CD8-positive, alpha-beta memory T cell (primary cell): ENCODE measurements around the gene HOXA6. TPM values are rescaled to one million over a fixed set of nuclear protein-coding genes. Genes with fewer than 3 reads are reported as not detected.

Source experiments
- CTCF ChIA-PET: fragments of 350-600 bp; sonication (Branson Sonifier 250); formaldehyde crosslinking; loops from one replicate; lab custom pipeline; 2021; ENCODE audit warnings: antibody characterized with exemption; lab: Charles Lee
- POLR2A ChIA-PET: fragments of 350-600 bp; sonication (Branson Sonifier 250); formaldehyde crosslinking; loops from one replicate; lab custom pipeline; 2021; ENCODE audit warnings: antibody characterized with exemption; lab: Charles Lee
- DNase-seq, 5 donors: peaks; one replicate each; pipeline versions ENCODE4 v3.0.0 to v3.0.0-alpha.2; 2020 to 2022; ENCODE audit warnings: mixed read lengths in 1 of 5
- H3K27ac ChIP-seq: one replicate; pipeline ENCODE4 v1.7.0; 2013; ENCODE audit warnings: low read depth, mild to moderate bottlenecking, low read length, moderate library complexity
- H3K27me3 ChIP-seq: 2 replicates; pipeline ENCODE4 v1.7.0; 2013; ENCODE audit warnings: low read length, mild to moderate bottlenecking; ENCODE audit not compliant: insufficient read depth, poor library complexity, severe bottlenecking
- H3K36me3 ChIP-seq: 2 replicates; pipeline ENCODE4 v1.7.0; 2013; ENCODE audit warnings: mild to moderate bottlenecking, low read length, moderate library complexity; ENCODE audit not compliant: insufficient read depth
- H3K4me1 ChIP-seq: 2 replicates; pipeline ENCODE4 v1.7.0; 2013; ENCODE audit warnings: mild to moderate bottlenecking, low read length, moderate library complexity; ENCODE audit not compliant: insufficient read depth
- H3K4me3 ChIP-seq: 2 replicates; pipeline ENCODE4 v1.7.0; 2013; ENCODE audit warnings: mild to moderate bottlenecking, low read length
- H3K9me3 ChIP-seq: 2 replicates; pipeline ENCODE4 v1.7.0; 2013; ENCODE audit warnings: mild to moderate bottlenecking, low read length
- H3K27ac Mint-ChIP-seq, 8 donors: one replicate each; pipeline ENCODE4 v1.8.0; 2020 to 2021; ENCODE audit warnings: mixed read lengths in 8 of 8, mild to moderate bottlenecking in 6 of 8, inconsistent platforms in 3 of 8, moderate library complexity in 3 of 8
- H3K27me3 Mint-ChIP-seq, 2 donors: one replicate each; pipeline ENCODE4 v1.8.0; 2020 to 2021; ENCODE audit warnings: mixed read lengths in 2 of 2, mild to moderate bottlenecking in 1 of 2, moderate library complexity in 1 of 2
- H3K36me3 Mint-ChIP-seq, 3 donors: one replicate each; pipeline ENCODE4 v1.8.0; 2020 to 2021; ENCODE audit warnings: mixed read lengths in 3 of 3, inconsistent platforms in 1 of 3, mild to moderate bottlenecking in 1 of 3
- H3K4me1 Mint-ChIP-seq, 3 donors: one replicate each; pipeline ENCODE4 v1.8.0; 2020 to 2021; ENCODE audit warnings: mixed read lengths in 3 of 3, inconsistent platforms in 1 of 3, mild to moderate bottlenecking in 1 of 3
- H3K4me3 Mint-ChIP-seq, 7 donors: one replicate each; pipeline ENCODE4 v1.8.0; 2020 to 2021; ENCODE audit warnings: mixed read lengths in 7 of 7, mild to moderate bottlenecking in 6 of 7, moderate library complexity in 4 of 7, inconsistent platforms in 2 of 7
- H3K9me3 Mint-ChIP-seq, 5 donors: one replicate each; pipeline ENCODE4 v1.8.0; 2020 to 2022; ENCODE audit warnings: mixed read lengths in 5 of 5, mild to moderate bottlenecking in 3 of 5, moderate library complexity in 2 of 5, inconsistent platforms in 1 of 5
- polyA plus RNA-seq: library from polyadenylated mRNA; unstranded; fragments of 300-500 nt; fragmentation: Illumina TruSeq; gene quantifications from one replicate; pipeline ENCODE4 v1.2.3, GENCODE V29; 2021
- total RNA-seq, 2 experiments: library from RNA; stranded (reverse); gene quantifications; one replicate each; pipeline ENCODE4 v1.2.3, GENCODE V29; 2021

The HOXA6 gene
- total and polyA plus RNA-seq, 3 experiments from 2014 or later: not detected

DNA sequence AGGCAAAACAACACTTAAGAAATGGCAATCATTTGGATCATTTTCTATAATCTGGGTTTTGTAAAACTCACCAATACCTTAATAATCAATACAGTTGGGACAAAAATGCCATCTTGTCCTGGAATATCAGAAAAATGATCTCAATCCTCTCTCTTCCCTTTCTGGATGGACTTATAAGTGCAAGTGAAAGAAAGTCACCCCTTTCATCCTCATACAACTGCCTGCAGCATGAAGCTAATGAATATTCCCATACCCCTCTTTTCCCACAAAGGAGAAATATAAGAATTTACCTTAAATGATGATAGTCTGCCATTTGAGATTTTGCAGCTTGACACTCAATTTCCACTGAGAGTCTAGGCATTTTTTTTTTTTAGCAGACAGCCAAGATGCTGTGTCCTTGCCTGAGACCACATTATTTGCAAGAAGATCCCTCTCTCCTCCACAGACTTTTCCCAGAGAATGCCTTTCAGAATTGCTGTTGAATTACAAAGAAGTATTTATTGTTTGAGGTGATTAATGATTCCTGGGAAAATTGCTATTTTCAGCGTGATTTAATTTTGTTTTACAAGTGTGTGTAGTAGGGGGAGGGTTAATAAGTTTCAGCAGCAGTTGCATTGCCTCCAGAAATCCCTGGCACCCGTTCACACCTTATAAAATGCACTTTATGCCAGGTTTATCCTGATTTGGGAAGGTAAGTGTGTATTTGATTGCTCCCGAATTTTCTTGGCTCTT, 20.8 kb downstream of the HOXA6 start:
- no peaks in the 10 kb centered on the region for H3K36me3 ChIP-seq
- POLR2A ChIA-PET: no interaction called here
- H3K4me1 ChIP-seq: peaks cover 6% of the 10 kb centered on the region
- H3K27me3 ChIP-seq: peaks cover 5% of the 10 kb centered on the region
- DNase-seq: no peak
- Mint-ChIP-seq H3K27me3 (peaks cover 32 to 65% of the 10 kb centered on the region in 2 donors), H3K9me3 (no peaks in the 10 kb centered on the region), H3K27ac (peak overlapping the region in 1 of 8 donors; percentile 18), H3K4me1 (peaks cover 0 to 3% (median 0%) of the 10 kb centered on the region in 3 donors), H3K36me3 (no peaks in the 10 kb centered on the region), H3K4me3 (peak overlapping the region in 1 of 7 donors; percentile 36)
- H3K4me3 ChIP-seq: no peak overlapping the region
- no peaks in the 10 kb centered on the region for H3K9me3 ChIP-seq
- H3K27ac ChIP-seq: no peak overlapping the region
- CTCF ChIA-PET: interaction anchor here (0.8 kb wide), 1 partner anchor 24 kb away, joined by 3 read pairs; no protein-coding TSS in a partner anchor

DNA sequence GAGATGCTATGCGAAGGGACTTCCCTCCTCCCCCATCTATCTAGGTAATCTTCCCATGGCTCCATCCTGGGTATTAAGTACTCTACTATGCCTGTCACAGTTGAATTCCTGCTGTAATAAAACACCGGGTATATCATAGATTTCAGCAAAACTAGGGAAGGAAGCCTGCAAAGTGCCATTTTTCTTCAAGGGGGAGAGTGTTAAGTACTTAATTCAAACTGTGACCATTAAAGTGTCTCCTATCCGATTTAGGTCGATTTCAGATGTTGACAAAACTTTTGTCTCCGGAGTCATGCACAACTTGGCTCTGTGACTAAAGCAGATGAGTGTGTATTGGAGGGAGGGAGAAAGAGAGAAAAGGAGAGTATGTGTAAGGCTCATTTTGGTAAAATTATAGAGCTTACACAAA, 21.6 kb downstream of the HOXA6 start:
- H3K9me3 Mint-ChIP-seq: no peaks in the 10 kb centered on the region
- Histone ChIP-seq H3K4me1 (peaks cover under 1% of the 10 kb centered on the region), H3K36me3 (no peaks in the 10 kb centered on the region), H3K4me3 (no peak overlapping the region), H3K9me3 (no peaks in the 10 kb centered on the region), H3K27ac (no peak overlapping the region), H3K27me3 (peaks cover 5% of the 10 kb centered on the region)
- H3K27ac Mint-ChIP-seq: no peak overlapping the region
- DNase-seq: no peak
- no peaks in the 10 kb centered on the region for H3K4me1 Mint-ChIP-seq
- H3K4me3 Mint-ChIP-seq: no peak overlapping the region
- POLR2A ChIA-PET: interaction anchor here (0.7 kb wide), 1 partner anchor 148 kb away, joined by 3 read pairs; no protein-coding TSS in a partner anchor
- CTCF ChIA-PET: no interaction called here
- H3K27me3 Mint-ChIP-seq: peaks cover 30 to 59% of the 10 kb centered on the region in 2 donors
- H3K36me3 Mint-ChIP-seq: no peaks in the 10 kb centered on the region

- H3K27ac ChIP-seq: no peak overlapping the region
- CTCF ChIA-PET: no interaction called here
- H3K9me3 Mint-ChIP-seq: no peaks in the 10 kb centered on the region
- H3K36me3 Mint-ChIP-seq: no peaks in the 10 kb centered on the region
- H3K4me1 Mint-ChIP-seq: no peaks in the 10 kb centered on the region
- no peaks in the 10 kb centered on the region for H3K4me1 ChIP-seq
- no peak overlapping the region for H3K27ac Mint-ChIP-seq
- H3K4me3 Mint-ChIP-seq: peak overlapping the region in 1 of 7 donors; percentile 13
- no peak overlapping the region for H3K4me3 ChIP-seq
- no peaks in the 10 kb centered on the region for H3K9me3 ChIP-seq
- H3K36me3 ChIP-seq: no peaks in the 10 kb centered on the region
- POLR2A ChIA-PET: no interaction called here
- DNase-seq: no peak
- peaks cover 5% of the 10 kb centered on the region for H3K27me3 ChIP-seq
- peaks cover 30 to 59% of the 10 kb centered on the region in 2 donors for H3K27me3 Mint-ChIP-seq
Measured at GRCh38 chr7:27124902-27125689, 22.5 kb downstream of the HOXA6 start.

DNA sequence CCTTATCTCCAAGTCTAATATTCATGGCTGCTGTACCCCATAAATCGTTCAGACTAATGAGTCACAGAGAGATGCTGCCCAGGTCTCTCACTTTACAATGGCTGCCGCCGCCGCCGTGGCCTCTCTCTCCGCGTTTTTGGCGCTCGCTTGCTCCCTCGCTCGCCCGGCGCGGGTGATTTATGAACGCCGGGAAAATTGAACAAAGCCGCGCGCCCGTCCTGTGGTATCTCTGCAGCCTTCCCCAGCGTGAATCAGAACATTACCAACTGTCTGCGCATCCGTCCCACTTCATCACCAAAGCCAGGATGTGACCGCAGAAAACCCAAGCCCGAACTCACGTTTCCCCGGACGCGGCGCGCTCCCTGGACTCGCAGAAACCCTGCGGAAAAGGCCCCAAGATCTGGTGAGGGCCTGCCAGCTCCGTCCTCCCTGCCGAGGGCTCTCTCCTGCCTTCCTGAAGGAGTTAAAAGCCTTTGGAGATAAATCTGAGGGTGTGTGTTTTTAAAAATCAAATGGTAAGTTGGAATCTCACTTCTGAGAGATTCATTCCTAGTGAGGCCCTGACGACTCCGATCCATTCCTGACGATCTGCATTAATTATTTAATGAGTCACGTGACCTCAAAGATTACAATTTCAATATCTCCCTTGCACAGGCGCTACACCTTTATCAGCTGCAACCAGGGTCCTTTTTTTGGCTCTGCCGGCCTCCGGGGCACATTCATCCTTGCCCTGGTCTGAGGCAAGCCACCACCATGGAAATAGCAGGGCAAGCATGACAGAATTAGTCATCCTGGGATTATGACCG, 23.3 kb downstream of the HOXA6 start:
- ChIA-PET CTCF (no interaction called here), POLR2A (no interaction called here)
- Histone ChIP-seq H3K4me3 (no peak overlapping the region), H3K36me3 (no peaks in the 10 kb centered on the region), H3K4me1 (no peaks in the 10 kb centered on the region), H3K27ac (no peak overlapping the region), H3K27me3 (peaks cover 5% of the 10 kb centered on the region), H3K9me3 (no peaks in the 10 kb centered on the region)
- no peak for DNase-seq
- Mint-ChIP-seq H3K27me3 (peaks cover 30 to 58% of the 10 kb centered on the region in 2 donors), H3K4me1 (no peaks in the 10 kb centered on the region), H3K27ac (no peak overlapping the region), H3K36me3 (no peaks in the 10 kb centered on the region), H3K9me3 (no peaks in the 10 kb centered on the region), H3K4me3 (peak overlapping the region in 1 of 7 donors; percentile 13)

DNA sequence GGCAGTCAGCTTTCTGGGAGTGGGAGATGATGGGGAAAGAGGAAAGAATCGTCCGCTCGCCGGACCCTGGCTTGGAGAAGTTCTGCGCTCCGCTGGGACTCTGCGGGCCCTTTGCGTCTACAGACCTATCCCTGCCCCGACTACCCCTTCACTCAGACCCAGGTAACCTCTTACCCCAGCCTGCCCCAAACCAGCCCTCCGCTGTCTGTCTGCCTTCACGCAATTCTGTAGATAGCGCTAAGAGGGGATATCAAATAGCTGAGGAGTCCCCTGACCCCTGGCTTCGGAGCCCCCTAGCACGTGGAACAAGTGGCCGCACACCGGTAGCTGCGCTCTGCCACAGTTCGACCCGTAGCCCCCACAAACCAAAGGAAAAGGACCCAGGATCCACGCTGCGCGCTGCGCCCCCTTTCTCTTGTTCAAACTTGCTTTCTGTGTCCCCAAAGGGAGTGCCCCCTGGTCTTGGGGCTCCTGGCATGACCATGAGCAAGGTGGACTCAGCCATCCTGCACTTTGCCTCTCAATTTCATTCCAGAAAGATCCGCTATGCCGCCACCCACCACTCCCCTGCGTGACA, 24.0 kb downstream of the HOXA6 start:
- Histone ChIP-seq H3K4me1 (no peaks in the 10 kb centered on the region), H3K27ac (no peak overlapping the region), H3K9me3 (no peaks in the 10 kb centered on the region), H3K27me3 (peaks cover 5% of the 10 kb centered on the region), H3K4me3 (no peak overlapping the region), H3K36me3 (no peaks in the 10 kb centered on the region)
- no peak for DNase-seq
- H3K4me3 Mint-ChIP-seq: no peak overlapping the region
- no peaks in the 10 kb centered on the region for H3K4me1 Mint-ChIP-seq
- peaks cover 26 to 53% of the 10 kb centered on the region in 2 donors for H3K27me3 Mint-ChIP-seq
- POLR2A ChIA-PET: no interaction called here
- no peak overlapping the region for H3K27ac Mint-ChIP-seq
- no peaks in the 10 kb centered on the region for H3K36me3 Mint-ChIP-seq
- no peaks in the 10 kb centered on the region for H3K9me3 Mint-ChIP-seq
- CTCF ChIA-PET: no interaction called here

- Mint-ChIP-seq H3K27ac (no peak overlapping the region), H3K27me3 (peaks cover 25 to 53% of the 10 kb centered on the region in 2 donors), H3K9me3 (no peaks in the 10 kb centered on the region), H3K4me3 (no peak overlapping the region), H3K4me1 (no peaks in the 10 kb centered on the region), H3K36me3 (no peaks in the 10 kb centered on the region)
- H3K4me3 ChIP-seq: no peak overlapping the region
- H3K36me3 ChIP-seq: no peaks in the 10 kb centered on the region
- DNase-seq: no peak
- no peaks in the 10 kb centered on the region for H3K4me1 ChIP-seq
- H3K9me3 ChIP-seq: no peaks in the 10 kb centered on the region
- no peak overlapping the region for H3K27ac ChIP-seq
- H3K27me3 ChIP-seq: peaks cover 5% of the 10 kb centered on the region
- POLR2A ChIA-PET: no interaction called here
- CTCF ChIA-PET: no interaction called here
Measured at GRCh38 chr7:27123007-27123476, 24.5 kb downstream of the HOXA6 start.

DNA sequence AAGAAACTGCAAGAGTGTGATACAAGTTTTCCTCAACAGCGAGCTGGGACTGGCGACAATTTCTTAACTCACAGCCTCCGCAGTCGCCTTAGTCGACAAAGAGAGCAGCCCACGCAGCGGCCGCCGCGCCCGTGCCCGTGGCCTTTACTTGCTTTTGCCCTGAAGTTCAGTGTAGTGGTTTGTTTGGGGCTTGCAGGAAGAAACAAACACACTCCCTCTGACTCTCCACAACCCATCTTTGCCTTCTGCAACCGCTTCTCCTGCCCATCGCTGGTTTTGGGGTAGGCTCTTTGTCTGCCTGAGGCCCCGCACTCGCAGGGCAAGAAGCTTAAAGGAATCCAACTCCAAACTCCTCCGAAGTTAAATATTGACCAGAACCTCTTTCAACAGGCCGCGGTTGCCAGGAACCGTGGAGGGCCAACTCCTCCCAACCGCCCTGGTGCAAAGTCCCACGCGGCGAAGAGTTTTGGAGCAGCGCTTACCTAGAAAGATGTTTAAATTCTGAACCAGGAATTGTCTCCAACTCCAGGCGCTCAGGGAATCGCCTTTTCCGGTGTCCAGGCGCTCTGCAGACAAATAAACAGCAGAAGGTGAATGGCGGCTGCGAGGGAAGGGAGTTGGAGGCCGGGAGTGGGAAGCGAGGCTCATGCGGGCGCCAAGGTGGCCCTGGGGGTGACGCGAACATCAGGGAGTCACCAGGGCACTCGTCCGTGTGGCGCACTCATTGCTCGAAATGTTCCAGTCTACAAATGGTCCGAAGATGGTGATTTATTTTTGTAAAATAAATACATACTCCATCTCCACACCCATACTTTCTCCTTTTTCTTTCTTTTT, 25.3 kb downstream of the HOXA6 start:
- POLR2A ChIA-PET: no interaction called here
- no peaks in the 10 kb centered on the region for H3K36me3 ChIP-seq
- H3K4me1 ChIP-seq: no peaks in the 10 kb centered on the region
- no peak for DNase-seq
- Mint-ChIP-seq H3K4me1 (no peaks in the 10 kb centered on the region), H3K9me3 (no peaks in the 10 kb centered on the region), H3K27ac (no peak overlapping the region), H3K4me3 (no peak overlapping the region), H3K36me3 (no peaks in the 10 kb centered on the region), H3K27me3 (peaks cover 21 to 49% of the 10 kb centered on the region in 2 donors)
- no peaks in the 10 kb centered on the region for H3K9me3 ChIP-seq
- no peak overlapping the region for H3K27ac ChIP-seq
- no peak overlapping the region for H3K4me3 ChIP-seq
- CTCF ChIA-PET: no interaction called here
- peaks cover 5% of the 10 kb centered on the region for H3K27me3 ChIP-seq
